Coronary artery (tissue), 2 donors: ENCODE results near the gene S100A6.
"Not testable (repeated sequence)": the region's sequence is repeated elsewhere in the genome, so short reads cannot be mapped to it uniquely, and the experiment has no call there.

Experiments used
- DNase-seq: peaks from one replicate; pipeline ENCODE4 v3.0.0-alpha.2; 2017; ENCODE audit warnings: low spot score
- H3K27ac ChIP-seq, 2 donors: fragments of 200-600 bp; sonication (generic); one replicate each; pipeline ENCODE4 v1.5.1; 2016 to 2019
- H3K4me3 ChIP-seq: fragments of 200-600 bp; sonication (generic); 2 replicates; pipeline ENCODE4 v1.5.1; 2016; ENCODE audit warnings: mild to moderate bottlenecking, moderate library complexity
- TF ChIP-seq, protein P1 (sequence below): fragments of 200-600 bp; sonication (generic); IDR thresholded peaks from one replicate; pipeline ENCODE4 v1.5.1; 2019; ENCODE audit warnings: antibody characterized with exemption

S100A6 gene

DNA sequence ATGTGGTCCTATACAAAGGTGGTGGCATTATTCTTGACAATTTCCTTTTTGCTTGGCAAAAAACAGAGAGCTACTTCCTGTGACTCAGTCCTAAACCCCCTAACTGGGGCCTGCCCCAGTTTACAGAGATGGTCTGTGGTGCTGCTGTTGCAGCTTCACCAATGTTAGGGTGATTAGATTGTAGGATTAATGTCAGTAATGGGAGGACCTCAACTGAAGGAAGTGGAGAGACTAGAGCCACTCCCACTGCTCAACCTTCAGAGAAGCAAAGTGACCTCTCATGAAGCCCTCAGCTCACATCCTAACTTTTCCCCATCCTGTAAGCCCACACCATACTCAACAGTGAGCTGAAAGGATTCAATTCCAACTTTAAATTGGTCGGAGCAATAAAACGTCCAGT is 3.6 kb downstream of the S100A6 start:
- DNase-seq = no peak
- TF ChIP-seq, protein P1, sequence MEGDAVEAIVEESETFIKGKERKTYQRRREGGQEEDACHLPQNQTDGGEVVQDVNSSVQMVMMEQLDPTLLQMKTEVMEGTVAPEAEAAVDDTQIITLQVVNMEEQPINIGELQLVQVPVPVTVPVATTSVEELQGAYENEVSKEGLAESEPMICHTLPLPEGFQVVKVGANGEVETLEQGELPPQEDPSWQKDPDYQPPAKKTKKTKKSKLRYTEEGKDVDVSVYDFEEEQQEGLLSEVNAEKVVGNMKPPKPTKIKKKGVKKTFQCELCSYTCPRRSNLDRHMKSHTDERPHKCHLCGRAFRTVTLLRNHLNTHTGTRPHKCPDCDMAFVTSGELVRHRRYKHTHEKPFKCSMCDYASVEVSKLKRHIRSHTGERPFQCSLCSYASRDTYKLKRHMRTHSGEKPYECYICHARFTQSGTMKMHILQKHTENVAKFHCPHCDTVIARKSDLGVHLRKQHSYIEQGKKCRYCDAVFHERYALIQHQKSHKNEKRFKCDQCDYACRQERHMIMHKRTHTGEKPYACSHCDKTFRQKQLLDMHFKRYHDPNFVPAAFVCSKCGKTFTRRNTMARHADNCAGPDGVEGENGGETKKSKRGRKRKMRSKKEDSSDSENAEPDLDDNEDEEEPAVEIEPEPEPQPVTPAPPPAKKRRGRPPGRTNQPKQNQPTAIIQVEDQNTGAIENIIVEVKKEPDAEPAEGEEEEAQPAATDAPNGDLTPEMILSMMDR = no peak
- Histone ChIP-seq H3K27ac (peak overlapping the region; percentile 50 to 99), H3K4me3 (no peak overlapping the region)

DNA sequence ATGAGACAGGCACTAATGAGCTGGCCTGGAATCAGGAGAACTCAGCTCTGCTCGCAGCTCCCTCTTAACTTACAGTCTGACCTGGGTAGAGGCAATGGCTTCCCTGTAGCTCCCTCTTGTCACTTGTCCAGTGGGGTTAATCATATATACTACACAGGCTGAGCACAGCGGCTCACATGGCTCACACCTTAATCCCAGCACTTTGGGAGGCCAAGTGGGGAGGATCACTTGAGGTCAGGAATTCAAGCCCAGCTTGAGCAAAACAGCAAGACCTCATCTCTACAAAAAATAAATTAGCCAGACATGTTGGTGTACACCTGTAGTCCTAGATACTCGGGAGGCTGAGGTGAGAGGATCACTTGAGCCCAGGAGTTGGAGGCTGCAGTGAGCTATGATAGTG is 4.2 kb downstream of the S100A6 start:
- TF ChIP-seq, protein P1 = no peak
- no peak overlapping the region for H3K27ac ChIP-seq
- DNase-seq = no peak
- H3K4me3 ChIP-seq = no peak overlapping the region

DNA sequence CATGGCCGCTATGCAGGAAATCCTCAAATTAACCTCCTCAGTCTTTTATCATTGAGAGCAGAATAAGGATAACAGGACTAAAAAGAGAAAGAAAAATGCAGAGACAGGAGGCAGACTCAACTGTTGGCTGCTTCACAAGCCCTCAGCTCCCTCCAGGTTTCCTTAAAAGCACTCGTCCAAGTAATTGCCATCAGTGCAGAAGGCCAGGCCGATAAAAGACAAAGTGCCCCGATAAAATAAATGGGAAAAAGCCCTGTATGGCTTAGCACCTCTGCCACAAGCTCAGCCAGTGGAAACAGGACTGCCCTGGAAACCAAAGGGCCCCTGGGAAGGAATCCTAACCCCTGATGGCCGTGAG is 8.1 kb downstream of the S100A6 start:
- no peak overlapping the region for H3K4me3 ChIP-seq
- H3K27ac ChIP-seq = no peak overlapping the region
- TF ChIP-seq, protein P1 = no peak
- DNase-seq = no peak

DNA sequence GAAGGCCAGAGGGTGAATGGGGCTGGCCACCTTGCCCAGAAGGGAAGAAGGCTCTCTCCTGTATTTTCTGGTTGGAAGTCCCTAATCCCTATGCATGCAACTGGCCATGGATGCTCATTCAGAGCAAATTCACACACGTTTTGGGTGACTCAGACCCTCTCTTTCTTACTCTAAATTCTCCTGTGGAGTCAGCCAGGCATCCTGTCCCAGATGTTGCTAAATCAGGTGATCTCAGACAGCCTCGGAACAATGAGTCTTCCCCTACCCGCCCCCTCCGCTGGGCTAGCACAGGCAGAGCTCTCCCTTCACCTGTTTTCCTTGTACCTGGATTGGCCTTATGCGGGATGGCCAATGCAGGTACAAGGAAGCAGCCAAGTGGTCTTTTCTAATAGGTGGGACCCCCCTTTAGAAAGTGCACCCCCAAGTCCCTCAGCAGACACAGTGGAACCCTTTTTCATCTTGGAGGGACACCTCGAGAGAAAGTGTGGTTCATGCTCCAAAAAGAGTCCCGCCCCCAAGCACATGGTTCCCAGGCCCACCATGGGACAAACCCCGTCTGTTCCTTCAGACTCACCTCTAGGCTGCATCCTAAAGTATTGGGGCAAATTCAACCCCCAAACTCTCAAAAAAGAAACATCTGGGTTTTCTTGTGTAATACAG is 8.6 kb downstream of the S100A6 start:
- no peak overlapping the region for H3K27ac ChIP-seq
- no peak overlapping the region for H3K4me3 ChIP-seq
- DNase-seq = no peak
- TF ChIP-seq, protein P1 = no peak

DNA sequence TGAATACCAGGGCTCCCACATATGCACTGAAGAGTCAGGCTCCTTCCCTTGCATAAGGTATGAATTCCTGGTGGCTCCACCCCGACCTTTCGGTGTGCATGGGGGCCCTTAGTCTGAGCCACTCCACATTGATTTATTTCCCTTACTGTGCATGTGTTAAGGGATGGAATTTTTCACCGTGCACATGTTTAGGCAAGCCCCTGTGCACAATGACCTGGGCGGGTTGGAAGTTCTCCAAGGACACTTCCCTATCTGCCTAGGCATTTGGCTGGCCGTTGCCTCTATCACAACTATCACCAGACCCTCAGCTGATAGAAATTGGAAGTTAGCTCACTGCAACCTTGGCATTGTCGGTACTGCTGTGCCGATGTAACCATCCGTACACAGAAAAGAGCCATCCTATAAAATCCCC is 9.7 kb downstream of the S100A6 start:
- TF ChIP-seq, protein P1 = no peak
- DNase-seq = no peak
- Histone ChIP-seq H3K4me3 (no peak overlapping the region), H3K27ac (no peak overlapping the region)

DNA sequence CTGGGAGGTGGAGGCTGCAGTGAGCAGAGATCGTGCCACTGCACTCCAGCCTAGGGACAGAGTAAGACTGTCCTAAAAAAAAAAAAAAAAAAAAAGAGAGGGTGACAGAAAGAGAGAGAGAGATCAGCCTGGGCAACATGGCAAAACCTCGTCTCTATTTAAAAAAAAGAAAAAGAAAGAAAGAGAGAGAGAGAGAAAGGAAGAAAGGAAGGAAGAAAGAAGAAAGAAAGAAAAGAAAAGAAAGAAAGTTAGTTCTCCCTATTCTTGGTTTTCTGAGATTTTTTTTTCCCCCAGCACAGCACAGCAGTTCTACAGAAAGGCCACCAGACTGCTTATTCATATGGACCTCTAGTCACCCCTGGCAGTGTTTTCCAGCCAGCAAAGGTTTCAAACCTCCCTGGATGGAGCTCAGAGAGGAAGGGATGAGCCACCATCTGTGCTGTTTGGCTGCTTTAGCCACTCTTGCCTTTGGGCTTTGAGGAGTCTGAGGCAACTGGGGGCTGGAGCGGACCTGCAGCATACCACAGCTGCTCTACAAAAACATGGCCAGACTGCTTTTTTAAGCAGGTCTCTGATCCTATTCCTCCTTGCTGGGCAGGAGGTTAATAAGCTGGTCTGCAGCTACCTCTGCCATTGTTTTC is 10.6 kb downstream of the S100A6 start:
- DNase-seq = no peak
- Histone ChIP-seq H3K27ac (peak overlapping the region in 1 of 2 donors; percentile 36), H3K4me3 (no peak overlapping the region)
- TF ChIP-seq, protein P1 = no peak

DNA sequence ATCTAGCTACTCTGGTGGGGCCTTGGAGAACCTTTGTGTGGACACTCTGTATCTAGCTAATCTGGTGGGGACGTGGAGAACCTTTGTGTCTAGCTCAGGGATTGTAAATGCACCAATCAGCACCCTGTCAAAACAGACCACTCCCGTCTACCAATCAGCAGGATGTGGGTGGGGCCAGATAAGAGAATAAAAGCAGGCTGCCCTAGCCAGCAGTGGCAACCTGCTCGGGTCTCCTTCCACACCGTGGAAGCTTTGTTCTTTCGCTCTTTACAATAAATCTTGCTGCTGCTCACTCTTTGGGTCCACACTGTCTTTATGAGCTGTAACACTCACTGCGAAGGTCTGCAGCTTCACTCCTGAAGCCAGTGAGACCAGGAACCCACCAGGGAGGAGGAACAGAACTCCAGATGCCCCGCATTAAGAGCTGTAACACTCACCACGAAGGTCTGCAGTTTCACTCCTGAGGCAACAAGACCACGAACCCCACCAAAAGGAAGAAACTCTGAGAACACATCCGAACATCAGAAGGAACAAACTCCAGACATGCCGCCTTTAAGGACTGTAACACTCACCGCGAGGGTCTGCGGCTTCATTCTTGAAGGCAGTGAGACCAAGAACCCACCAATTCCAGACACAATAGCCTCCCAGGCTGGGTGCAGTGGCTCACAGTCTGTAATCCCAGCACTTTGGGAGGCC is 13.3 kb downstream of the S100A6 start:
- not testable (repeated sequence) for H3K4me3 ChIP-seq
- DNase-seq = peak; percentile 1

DNA sequence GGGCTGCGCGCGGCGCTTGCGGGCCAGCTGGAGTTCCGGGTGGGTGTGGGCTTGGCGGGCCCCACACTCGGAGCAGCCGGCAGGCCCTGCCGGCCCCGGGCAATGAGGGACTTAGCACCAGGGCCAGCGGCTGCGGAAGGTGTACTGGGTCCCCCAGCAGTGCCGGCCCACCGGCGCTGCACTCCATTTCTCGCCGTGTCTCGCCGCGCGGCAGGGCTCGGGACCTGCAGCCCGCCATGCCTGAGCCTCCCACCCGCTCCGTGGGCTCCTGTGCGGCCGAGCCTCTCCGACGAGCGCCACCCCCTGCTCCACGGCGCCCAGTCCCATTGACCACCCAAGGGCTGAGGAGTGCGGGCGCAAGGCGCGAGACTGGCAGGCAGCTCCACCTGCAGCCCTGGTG is 14.0 kb downstream of the S100A6 start:
- peak; percentile 2 for DNase-seq
- H3K27ac ChIP-seq, H3K4me3 ChIP-seq: not testable (repeated sequence)

More for the DNA sequence above, 13.3 kb downstream of the S100A6 start:
- H3K27ac ChIP-seq = not testable (repeated sequence)
